T-helper 1 cell treated with Interleukin-12 subunit alpha and Interleukin-12 subunit beta and Interleukin-4 antibody, amounts not matched to agents 30 ng/mL and 1 ng/mL, for 36 hours (primary cell): ENCODE data around the gene ZCWPW1. TPM values are rescaled to one million over a fixed set of nuclear protein-coding genes. Genes with fewer than 3 reads are reported as not detected.
"Not testable (repeated sequence)": the region's sequence is repeated elsewhere in the genome, so short reads cannot be mapped to it uniquely, and the experiment has no call there.

Experiments used
- intact Hi-C: fragments of 100-400 bp; cut with micrococcal nuclease; formaldehyde crosslinking; loops from one replicate; pipeline ENCODE4 v1.15.1; 2024
- total RNA-seq: library from RNA; stranded (reverse); gene quantifications from 2 replicates; pipeline ENCODE4 v1.2.3, GENCODE V29; 2022

ZCWPW1 gene
- total RNA-seq, 1 donor from 2014 or later = 1.8 TPM

DNA sequence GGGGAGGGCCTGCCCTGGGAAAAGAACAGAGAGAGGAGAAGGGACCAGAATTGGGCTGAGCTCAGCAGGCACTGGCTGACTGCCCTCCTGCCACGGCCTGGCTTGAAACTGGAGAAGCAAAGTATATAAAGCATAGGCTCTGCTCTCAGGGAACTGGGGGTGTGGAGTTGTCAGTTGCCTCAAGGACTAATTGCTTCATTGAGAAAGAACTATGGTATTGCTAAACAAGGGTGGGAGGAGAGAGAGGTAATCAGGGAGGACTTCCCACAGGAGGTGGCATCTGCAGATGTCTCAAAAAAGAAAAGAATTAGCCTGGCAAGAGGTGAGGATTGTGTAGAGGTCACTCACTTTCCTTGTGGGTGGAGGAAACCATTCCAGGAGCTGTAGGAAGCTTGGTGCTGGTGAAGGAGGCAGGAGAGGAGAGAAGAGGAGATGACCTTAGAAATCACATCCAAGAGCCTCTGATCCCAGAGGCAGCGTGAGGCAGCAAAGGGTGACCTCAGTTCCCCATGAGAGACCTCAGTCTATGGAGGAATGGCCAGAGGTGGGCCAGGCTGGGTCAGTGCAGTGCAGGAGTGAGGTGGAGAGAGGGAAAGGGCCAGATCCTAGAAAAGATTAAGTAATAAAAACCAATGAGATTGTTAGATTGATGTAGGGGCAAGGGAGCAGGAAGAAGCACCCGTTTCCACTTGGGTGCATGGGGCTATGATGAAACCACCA, 68.2 kb downstream of the ZCWPW1 start:
- intact Hi-C loops = no loop called here

DNA sequence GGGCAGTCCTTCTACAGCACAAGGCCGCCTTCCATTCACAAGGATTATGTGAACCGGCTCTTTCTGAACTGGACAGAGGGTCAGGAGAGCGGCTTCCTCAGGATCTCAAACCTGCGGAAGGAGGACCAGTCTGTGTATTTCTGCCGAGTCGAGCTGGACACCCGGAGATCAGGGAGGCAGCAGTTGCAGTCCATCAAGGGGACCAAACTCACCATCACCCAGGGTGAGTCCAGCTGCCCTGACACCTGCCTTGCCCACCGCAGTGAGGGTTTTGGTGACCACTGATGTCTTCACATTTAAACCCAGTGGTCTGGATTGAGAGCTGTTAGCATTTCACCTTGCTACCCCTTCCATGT, 69.7 kb downstream of the ZCWPW1 start:
- intact Hi-C loops = no loop called here

DNA sequence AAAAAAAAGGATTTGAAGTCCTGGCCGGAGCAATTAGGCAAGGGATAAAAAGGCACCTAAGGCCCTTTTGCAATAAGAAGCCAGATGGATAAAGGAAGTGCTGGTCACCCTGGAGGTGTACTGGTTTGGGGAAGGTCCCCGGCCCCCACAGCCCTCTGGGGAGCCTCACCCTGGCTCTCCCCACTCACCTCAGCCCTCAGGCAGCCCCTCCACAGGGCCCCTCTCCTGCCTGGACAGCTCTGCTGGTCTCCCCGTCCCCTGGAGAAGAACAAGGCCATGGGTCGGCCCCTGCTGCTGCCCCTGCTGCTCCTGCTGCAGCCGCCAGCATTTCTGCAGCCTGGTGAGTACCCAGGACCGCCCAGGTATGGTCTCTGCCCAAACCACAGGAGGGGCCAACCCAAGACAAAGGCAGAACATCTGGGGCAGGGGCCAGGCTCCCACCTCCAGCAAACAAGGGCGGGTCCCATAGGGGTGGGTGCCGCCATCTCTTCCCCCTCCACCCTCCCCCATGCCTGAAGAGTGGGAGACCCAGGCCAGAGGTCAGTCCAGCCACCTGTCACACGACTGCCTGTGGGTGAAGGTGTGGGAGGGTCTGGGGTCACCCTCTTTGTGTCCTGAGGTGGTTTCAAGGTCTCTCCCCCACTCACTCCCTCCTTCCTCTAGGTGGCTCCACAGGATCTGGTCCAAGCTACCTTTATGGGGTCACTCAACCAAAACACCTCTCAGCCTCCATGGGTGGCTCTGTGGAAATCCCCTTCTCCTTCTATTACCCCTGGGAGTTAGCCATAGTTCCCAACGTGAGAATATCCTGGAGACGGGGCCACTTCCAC, 70.3 kb downstream of the ZCWPW1 start, which contains the start of gene PILRB:
PILRB (plus strand) TSS at position 91 of the 830 bp plus-strand sequence; CDS start at position 277, 186 bp downstream.
- intact Hi-C loops = no loop called here

- intact Hi-C loops = no loop called here
Measured at GRCh38 chr7:100357131-100357561, 71.4 kb downstream of the ZCWPW1 start.

- intact Hi-C loops = no loop called here
Measured at GRCh38 chr7:100356416-100357068, 72.0 kb downstream of the ZCWPW1 start.

- intact Hi-C loops = no loop called here
Measured at GRCh38 chr7:100353685-100354330, 74.7 kb downstream of the ZCWPW1 start.

DNA sequence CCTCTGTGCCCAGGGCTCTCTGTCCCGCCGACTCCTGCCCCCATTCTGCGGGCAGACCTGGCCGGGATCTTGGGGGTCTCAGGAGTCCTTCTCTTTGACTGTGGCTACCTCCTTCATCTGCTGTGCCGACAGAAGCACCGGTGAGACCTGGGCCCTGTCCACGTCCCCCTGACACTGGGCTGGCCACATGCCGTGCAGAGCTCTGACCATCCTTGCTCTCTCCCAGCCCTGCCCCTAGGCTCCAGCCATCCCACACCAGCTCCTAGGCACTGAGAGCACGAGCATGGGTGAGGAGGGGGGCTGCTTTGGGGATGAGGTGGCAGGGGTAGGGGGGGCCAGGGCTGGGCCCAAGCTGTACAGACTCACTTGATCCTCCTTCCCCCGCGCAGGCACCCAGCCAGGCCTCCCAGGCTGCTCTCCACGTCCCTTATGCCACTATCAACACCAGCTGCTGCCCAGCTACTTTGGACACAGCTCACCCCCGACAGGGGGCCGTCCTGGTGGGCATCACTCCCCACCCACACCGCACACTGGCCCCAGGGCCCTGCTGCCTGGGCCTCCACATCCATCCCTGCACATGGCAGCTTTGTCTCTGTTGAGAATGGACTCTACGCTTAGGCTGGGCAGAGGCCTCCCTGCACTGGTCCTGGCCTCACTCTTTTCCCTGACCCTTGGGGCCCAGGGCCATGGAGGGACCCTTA, 75.4 kb downstream of the ZCWPW1 start:
- intact Hi-C loops = no loop called here

- intact Hi-C loops = not testable (repeated sequence)
Measured at GRCh38 chr7:100352230-100352781, 76.2 kb downstream of the ZCWPW1 start.

- intact Hi-C loops = no loop called here
Measured at GRCh38 chr7:100351657-100352058, 76.8 kb downstream of the ZCWPW1 start.

Other genes with a start within 250 kb of the ZCWPW1 start
- gene PVRIG, start 208.8 kb downstream of the ZCWPW1 start, total RNA-seq = 69.1 and 72.8 TPM in 2 replicates
- not detected in 2 replicates for gene SPDYE3, start 121.0 kb downstream of the ZCWPW1 start, total RNA-seq
- gene PILRB, start 70.6 kb downstream of the ZCWPW1 start, total RNA-seq = 82.4 and 84.7 TPM in 2 replicates
- 11.7 and 11.8 TPM in 2 replicates for gene PILRA, start 55.2 kb downstream of the ZCWPW1 start, total RNA-seq
- gene MEPCE, start 1.1 kb upstream of the ZCWPW1 start, total RNA-seq = 42.3 and 43.4 TPM in 2 replicates
- 60.9 and 61.5 TPM in 2 replicates for gene PPP1R35, start 7.8 kb upstream of the ZCWPW1 start, total RNA-seq
- 2.5 and 2.9 TPM in 2 replicates for gene SPACDR, start 35.6 kb upstream of the ZCWPW1 start, total RNA-seq
- 118 and 125 TPM in 2 replicates for gene TSC22D4, start 50.5 kb upstream of the ZCWPW1 start, total RNA-seq
- 0.12 TPM in 1 of 2 replicates, not detected in the other for gene NYAP1, start 55.2 kb upstream of the ZCWPW1 start, total RNA-seq
- gene AGFG2, start 110.5 kb upstream of the ZCWPW1 start, total RNA-seq = 58.0 and 62.3 TPM in 2 replicates
- 20.9 and 23.8 TPM in 2 replicates for gene SAP25, start 145.2 kb upstream of the ZCWPW1 start, total RNA-seq
- gene LRCH4, start 157.4 kb upstream of the ZCWPW1 start, total RNA-seq = 171 and 180 TPM in 2 replicates
- gene FBXO24, start 157.6 kb upstream of the ZCWPW1 start, total RNA-seq = 0.66 and 0.85 TPM in 2 replicates
- 5.4 and 7.3 TPM in 2 replicates for gene PCOLCE, start 173.7 kb upstream of the ZCWPW1 start, total RNA-seq
- gene MOSPD3, start 183.8 kb upstream of the ZCWPW1 start, total RNA-seq = 44.0 and 44.4 TPM in 2 replicates
- 9.8 and 10.9 TPM in 2 replicates for gene TFR2, start 212.8 kb upstream of the ZCWPW1 start, total RNA-seq
- not detected in 2 replicates for gene ACTL6B, start 227.7 kb upstream of the ZCWPW1 start, total RNA-seq
- 228 and 230 TPM in 2 replicates for gene GNB2, start 245.0 kb upstream of the ZCWPW1 start, total RNA-seq